ENCODE results near the gene SCNN1G.
"Not testable (repeated sequence)": the region's sequence is repeated elsewhere in the genome, so short reads cannot be mapped to it uniquely, and the experiment has no call there.

SCNN1G gene, protein sequence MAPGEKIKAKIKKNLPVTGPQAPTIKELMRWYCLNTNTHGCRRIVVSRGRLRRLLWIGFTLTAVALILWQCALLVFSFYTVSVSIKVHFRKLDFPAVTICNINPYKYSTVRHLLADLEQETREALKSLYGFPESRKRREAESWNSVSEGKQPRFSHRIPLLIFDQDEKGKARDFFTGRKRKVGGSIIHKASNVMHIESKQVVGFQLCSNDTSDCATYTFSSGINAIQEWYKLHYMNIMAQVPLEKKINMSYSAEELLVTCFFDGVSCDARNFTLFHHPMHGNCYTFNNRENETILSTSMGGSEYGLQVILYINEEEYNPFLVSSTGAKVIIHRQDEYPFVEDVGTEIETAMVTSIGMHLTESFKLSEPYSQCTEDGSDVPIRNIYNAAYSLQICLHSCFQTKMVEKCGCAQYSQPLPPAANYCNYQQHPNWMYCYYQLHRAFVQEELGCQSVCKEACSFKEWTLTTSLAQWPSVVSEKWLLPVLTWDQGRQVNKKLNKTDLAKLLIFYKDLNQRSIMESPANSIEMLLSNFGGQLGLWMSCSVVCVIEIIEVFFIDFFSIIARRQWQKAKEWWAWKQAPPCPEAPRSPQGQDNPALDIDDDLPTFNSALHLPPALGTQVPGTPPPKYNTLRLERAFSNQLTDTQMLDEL

DNA sequence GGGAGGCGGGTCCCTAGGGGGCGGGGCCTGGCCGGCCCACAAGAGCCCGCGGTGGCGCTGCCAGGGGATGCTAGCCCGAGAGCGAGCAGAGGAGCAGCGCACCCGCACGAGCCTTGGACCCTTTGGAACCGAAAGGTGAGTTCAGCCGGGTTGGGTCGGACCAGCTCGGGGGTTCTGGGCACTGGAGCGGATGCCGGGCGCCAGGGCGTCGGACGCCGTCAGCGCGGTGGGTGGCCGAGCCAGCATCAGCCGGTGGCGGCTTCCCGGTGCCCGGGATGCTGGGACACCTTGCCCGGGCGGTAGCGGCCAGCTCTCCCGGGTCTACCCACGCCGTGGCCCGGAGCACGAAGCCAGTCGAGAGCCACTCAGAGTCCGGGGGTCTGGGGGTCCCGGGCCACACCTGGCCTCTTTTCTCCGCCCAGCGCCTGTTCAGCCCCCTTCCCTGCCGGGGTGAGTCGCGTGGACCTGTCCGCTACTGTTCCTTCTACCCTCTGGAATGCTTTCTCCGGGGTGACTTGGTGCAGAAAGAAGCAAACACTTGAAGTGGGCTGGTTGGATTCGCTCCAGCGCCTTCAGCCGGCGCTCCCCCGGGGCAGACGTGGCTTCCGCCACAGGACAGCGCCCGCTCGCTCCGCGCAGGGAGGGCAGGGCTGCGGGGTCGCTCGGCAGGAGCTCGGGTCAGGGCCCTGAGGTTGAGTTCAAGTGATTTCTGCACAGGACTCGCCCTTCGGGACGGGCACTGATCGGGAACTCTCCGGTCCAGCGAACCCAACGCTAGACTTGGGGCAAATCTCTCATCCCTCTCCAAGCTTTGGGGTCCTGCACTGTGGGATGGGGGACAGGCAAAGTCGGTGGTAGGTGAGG, at the start of gene SCNN1G:
Gene SCNN1G (plus strand): TSS at position 67 of the 864 bp plus-strand sequence. CDS start 3,527 bp downstream, outside the sequence.
- peak; percentile 54 for DNase-seq

- no peak for DNase-seq
Observed at GRCh38 chr16:23132775-23133463, 49.6 kb upstream of the SCNN1G start.

DNA sequence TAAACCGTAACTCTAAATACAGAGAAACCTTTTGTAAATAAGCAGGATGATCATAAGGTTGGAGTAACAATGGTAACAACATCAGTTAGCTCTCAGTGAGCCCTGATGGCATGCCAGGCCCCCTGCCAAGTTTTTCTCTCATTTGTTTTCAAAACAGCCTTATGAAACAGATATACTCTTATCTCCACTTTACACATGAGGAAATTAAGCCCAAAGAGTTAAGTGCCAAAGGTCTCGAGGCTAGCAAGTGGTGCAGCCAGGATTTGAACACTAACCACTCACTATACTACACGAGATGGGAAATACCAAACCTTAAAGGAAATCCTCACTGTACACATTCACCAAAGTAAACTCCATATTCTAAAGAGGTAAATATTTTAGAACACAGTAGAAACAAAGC, 48.3 kb upstream of the SCNN1G start:
- DNase-seq, result peak; percentile 39

DNA sequence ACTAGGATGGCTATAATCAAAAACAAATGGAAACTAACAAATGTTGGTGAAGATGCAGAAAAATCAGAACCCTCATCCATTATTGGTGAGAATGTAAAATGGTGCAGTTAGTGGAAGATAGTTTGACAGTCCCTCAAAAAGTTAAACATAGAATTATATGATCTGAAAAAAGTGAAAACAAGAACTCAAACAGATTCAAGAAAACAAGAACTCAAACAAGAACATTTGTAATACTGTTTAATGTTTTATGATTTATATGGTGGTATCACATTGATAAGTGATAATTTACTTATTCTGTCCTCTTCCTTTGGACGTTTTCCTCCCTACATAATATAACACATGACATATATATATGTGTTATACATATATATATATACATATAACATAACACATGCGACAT, 45.3 kb upstream of the SCNN1G start:
- DNase-seq, result no peak

- no peak for DNase-seq
Observed at GRCh38 chr16:23137818-23138217, 44.7 kb upstream of the SCNN1G start.

GRCh38 chr16:23140107-23140506, 42.4 kb upstream of the SCNN1G start:
- no peak for DNase-seq

GRCh38 chr16:23141033-23141432, 41.5 kb upstream of the SCNN1G start:
- no peak for DNase-seq

DNA sequence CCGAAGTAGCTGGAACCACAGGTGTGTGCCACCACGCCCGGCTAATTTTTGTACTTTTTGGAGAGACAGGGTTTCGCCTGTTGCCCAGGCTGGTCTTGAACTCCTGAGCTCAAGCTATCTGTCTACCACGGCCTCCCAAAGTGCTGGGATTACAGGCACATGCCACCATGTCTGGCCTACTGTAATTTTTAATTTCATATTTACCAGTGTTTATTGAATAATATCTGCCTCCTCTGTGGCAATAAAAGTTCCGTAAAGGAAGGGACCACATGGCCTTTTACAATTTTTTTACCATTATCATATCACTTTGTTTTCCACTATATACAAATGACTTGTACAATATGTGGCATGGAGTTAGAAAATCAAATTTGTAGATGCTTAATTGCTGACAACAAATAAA, 41.0 kb upstream of the SCNN1G start:
- DNase-seq, result no peak

DNA sequence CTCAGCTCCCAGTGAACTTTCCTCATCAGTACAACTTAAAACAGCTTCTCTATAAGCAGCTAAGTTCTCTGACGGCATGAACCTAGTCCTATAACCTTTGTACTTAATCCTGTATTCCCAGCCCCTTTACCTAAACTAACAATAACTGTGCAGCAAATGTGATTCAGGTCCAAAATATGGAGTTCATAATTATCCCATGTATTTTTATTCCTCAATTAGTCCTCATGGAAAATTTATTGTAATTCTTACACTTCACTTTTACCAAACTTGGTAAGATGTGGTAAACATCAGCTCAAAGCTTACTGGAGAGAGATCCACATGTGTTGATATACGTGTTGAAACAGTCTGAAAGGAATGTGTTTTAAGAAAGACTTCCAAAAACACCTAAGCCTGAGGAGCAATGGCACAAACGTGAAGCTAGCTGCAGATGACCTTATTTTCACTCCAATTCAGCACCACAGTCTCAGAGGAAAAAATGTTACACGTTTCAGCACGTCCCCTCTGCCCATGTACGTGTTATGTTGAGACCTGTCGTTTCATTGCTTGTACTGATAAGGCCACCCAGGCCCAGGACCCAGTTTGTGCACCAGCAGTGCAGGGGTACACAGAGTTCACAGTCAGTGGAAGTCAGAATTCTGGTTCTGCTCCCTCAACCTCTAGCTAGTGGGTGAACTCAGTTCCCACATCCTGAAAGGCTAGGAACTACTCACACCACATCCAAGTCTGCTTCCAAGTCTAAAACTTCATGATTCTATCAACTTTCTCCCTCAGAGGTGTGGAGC, 40.4 kb upstream of the SCNN1G start:
- no peak for DNase-seq

DNA sequence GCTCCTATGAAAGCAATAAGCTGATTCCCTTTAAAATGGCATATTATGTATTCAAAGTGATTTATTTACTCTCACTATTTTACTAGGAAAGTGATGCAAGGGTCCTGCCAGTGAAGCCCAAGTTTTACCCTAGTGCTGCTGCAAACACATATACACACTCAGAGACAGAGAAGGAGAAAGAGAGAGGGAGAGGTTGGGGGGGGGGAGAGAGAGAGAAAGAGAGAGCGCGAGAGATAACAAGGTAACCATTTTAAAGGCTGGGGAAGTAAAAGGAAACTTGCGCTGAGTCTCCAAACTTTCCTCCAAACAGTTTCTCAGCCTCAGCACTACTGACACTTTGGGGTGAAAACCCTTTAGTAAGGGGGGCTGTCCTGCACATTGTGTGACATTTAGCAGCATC, 39.2 kb upstream of the SCNN1G start:
- DNase-seq, result no peak

- not testable (repeated sequence) for DNase-seq
Observed at GRCh38 chr16:23144393-23144792, 38.2 kb upstream of the SCNN1G start.

DNA sequence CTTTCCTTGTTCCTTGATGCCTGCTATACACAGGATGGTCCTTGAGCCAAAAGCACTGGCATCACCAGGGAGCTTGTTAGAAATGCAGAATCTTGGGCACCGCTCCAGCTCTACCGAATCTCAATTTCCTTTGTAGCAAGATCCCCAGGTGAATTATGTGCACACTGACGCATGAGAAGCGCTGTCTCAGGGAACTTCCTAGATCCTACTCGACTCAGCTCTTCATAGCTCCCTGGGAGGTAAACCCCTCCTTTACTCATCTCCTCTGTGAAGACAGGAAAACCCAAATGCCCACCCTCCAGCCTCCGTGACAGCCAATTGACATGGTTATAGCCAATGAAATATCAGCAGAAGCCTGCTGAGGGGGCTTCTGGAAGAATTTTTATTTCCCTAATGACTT, 37.4 kb upstream of the SCNN1G start:
- DNase-seq, result no peak

DNA sequence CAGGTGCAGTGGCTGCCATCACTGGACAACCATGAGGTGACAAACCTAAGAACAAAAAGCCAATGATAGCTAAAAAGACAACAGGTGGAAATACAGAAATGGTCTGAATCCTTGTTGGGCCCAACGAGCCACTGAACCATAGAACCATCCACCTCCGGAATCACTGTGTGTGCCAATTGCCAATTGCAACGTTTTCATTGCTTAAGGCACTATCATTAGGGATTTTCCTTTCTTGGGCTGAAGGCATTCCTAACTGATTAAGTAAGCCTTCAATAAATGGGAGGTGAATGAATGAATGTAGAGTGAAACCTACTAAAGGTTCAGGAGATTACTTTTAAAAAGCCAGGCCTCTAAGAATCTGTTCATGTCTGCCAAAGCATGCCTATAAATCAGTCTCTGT, 36.9 kb upstream of the SCNN1G start:
- DNase-seq, result no peak

- DNase-seq, result no peak
Observed at GRCh38 chr16:23146877-23147601, 35.5 kb upstream of the SCNN1G start.

DNA sequence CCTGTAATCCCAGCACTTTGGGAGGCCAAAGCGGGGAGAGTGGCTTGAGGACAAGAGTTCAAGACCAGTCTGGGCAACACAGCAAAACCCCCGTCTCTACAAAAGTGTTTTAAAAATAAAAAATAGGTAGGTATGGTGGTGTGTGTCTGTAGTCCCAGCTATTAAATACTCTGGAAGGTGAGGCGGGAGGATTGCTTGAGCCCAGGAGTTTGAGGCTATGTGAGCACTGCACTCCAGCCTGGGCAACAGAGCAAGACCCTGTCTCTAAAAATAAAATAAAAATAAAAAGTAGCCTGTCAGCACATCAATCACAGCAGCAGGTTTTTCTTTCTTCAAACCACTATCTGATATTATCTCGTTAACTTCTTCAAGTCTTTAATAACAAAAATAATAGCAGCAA, 34.9 kb upstream of the SCNN1G start:
- no peak for DNase-seq

DNA sequence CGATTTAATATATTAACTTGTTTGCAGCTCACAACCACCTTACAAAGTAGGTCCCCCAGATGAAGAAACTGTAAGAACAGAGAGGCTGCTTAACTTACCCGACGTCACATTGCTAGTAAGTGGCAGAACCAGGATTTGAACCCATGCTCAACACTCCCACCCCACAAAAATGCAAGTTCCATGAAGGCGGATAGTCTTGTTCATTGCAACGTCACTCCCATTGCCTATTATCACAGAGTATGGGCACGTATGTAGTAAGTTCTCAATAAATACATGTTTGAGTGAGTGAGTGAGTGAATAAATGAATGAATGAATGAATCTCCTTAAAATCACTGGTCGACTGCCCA, 34.4 kb upstream of the SCNN1G start:
- no peak for DNase-seq

DNA sequence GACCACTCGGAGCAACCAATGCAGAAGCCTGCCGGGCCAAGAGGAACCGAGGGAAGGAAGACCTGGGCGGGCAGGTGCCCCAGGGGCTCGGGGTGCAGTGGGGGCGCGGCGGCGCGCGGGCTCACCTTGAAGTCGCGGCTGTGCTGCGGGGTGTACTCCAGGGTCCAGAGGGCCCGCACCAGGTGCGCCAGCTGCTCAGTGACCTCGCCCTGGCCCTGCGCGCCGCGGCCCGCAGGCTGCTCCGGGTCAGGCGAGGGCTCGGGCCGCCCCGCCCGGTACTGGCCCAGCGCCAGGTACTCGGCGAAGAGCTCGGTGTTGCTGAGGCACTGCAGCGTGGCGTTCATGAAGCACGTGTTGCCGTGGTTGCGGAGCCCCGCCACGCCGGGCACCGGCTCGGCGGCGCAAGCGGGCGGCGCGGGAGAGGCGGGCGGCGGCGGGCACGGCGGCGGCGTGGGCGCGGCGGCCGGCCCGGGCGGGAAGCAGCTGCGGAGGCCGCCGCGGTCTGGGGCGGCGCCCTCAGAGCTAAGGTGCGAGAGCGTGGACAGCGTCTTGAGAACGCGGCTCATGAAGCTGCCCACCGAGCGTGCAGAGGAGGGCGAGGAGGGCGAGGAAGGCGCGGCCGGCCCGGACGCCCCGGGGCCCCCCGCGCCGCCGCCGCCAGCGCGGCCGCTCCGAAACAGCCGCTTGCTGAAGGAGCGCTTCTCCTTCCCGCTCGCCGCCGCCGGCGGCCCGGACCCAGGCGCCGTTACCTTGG, 33.9 kb upstream of the SCNN1G start:
- DNase-seq, result peak; percentile 53

- DNase-seq, result peak; percentile 98
Observed at GRCh38 chr16:23149267-23149992, 33.1 kb upstream of the SCNN1G start, which contains the start of gene USP31. Gene USP31, minus strand, starts transcription at chr16:23149452. Its CDS starts 182 bp downstream, at chr16:23149270.

DNA sequence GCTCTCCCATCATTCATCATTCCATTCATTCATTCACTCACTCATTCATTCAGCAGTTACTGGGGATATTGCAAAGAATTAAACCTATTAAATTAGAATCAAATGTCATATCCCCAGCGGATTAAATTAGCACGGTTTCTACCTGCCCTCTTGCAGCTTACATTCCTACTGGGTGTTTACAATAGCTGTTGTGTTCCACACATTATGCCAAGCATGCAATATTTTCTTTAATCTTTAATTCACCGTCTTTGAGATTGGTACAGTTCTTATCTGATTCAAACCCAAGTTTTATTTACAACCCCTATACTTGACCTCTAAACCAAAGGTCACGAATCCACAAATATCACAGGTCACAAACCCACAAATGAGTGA, 32.6 kb upstream of the SCNN1G start:
- no peak for DNase-seq
